ENCODE data around the gene KLHL22. TPM values are rescaled to one million over a fixed set of nuclear protein-coding genes. Genes with fewer than 3 reads are reported as not detected.

The KLHL22 gene
- total and polyA plus RNA-seq, 5 experiments from 2014 or later = 16.1 to 71.9 (median 25.4) TPM

DNA sequence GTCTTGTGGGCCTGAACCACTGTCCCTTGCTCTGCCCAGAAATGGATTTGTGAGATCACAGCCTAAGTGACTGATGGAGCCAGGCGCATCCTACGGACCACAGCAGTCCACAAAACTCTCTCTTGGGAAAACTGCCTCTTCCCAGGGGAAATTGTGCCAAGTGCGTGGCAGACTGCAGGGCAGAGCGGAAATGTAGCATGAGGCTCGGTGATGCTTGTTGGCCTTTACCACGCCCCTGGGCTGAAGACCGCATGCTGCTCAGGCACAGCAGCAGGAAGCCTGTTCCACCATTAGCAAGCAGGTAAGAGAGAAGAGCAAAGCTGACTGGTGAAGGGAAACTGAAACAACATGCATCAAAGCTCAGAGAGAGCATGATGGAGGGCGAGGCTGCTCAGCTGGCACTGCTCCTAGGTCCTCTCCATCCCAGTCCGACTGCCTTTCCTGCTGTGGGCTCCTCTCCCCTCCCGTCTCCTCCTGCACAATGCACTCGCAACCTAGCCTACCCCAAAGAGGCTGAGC, 31.4 kb downstream of the KLHL22 start:
- POLR2A ChIA-PET = interaction anchor here (0.6 to 3.9 kb wide), 31 partner anchors 8 to 239 kb away, joined by 3 to 96 read pairs (median 5); partner anchors contain the start of genes DGCR6L, KLHL22, MED15 and ZNF74

DNA sequence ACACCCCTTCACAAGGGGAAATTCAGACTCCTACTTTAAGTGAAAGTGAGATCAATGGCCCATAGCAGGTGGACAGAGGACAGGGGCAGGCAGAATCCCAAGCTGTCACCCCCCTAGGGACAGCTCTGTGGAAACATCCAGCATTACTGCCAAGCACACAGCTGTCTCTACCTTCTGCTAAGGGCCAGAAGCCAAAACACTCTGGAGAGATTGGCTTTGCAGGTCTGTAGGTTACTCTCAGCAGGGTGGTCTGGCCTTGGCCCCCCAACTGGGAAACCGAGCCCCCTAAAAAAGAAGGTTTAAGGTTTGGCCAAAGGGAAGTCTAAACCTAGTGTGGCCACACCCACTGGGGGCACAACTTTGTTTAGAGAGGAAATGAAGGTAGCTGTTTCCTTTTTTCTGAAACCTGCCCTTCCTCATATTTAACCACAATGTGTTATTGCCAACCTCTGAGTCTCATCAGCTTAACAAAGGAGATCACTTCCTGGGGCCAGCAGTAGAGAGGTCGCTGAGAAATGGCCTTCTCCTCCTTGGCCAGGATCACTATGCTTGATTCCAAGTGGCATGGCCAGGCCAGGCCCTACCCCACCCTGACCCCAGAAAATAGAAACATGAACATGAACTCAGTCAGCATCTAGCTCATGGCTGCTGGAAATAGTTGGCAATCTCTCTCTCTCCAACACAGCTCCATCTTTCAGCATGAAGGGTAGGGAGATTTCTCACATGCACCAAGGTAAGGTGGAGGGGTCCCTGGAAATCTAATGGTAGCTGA, 32.1 kb downstream of the KLHL22 start:
- peak overlapping the region; percentile 90 to 99 (median 99) for H3K27ac Mint-ChIP-seq
- POLR2A ChIA-PET = interaction anchor here (0.6 to 3.9 kb wide), 32 partner anchors 8 to 1272 kb away, joined by 3 to 96 read pairs (median 5); partner anchors contain the start of genes DGCR6L, KLHL22, MED15 and YPEL1
- H3K27me3 Mint-ChIP-seq = no peaks in the 10 kb centered on the region
- peak overlapping the region; percentile 37 to 84 (median 74) for H3K4me3 Mint-ChIP-seq
- peaks cover 32 to 78% (median 67%) of the 10 kb centered on the region in 4 donors for H3K4me1 Mint-ChIP-seq
- ATAC-seq (peak; percentile 66 to 72), DNase-seq (peak in 9 of 10 donors; percentile 10 to 76 (median 49))
- no peaks in the 10 kb centered on the region for H3K9me3 Mint-ChIP-seq
- H3K36me3 Mint-ChIP-seq = peaks cover 0 to 16% (median 13%) of the 10 kb centered on the region in 3 donors

More for the DNA sequence above, 31.4 kb downstream of the KLHL22 start:
- ATAC-seq = peak; percentile 88 to 90
- Mint-ChIP-seq H3K27ac (peak overlapping the region; percentile 90 to 99 (median 99)), H3K27me3 (no peaks in the 10 kb centered on the region), H3K36me3 (peaks cover 4 to 14% (median 9%) of the 10 kb centered on the region in 3 donors), H3K4me1 (peaks cover 34 to 79% (median 69%) of the 10 kb centered on the region in 4 donors), H3K4me3 (peak overlapping the region; percentile 37 to 84 (median 74)), H3K9me3 (no peaks in the 10 kb centered on the region)
- peak; percentile 28 to 86 (median 60) for DNase-seq

DNA sequence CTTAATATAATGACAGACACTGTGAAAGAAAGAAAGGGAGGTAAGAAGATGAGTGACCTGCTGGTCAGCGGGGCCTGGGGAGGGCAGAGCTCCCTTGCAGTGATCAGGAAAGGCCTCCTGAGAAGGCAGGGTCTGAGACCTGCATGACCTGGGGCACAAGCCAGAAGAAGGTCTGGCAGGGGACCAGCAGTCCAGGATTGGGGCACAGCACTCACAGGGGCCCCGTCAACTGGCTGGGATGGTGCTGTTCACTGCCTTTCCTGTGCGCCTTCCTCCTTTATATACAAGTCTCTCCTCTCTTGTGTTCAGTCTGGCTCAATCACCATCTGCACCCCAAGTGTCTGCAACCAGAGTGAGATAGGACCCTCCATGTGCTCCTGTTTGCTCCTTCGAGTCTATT, 35.7 kb downstream of the KLHL22 start:
- POLR2A ChIA-PET = interaction anchor here (0.9 to 1.3 kb wide), 3 partner anchors 47 to 241 kb away, joined by 3 to 4 read pairs (median 3); partner anchors contain the start of gene MED15

DNA sequence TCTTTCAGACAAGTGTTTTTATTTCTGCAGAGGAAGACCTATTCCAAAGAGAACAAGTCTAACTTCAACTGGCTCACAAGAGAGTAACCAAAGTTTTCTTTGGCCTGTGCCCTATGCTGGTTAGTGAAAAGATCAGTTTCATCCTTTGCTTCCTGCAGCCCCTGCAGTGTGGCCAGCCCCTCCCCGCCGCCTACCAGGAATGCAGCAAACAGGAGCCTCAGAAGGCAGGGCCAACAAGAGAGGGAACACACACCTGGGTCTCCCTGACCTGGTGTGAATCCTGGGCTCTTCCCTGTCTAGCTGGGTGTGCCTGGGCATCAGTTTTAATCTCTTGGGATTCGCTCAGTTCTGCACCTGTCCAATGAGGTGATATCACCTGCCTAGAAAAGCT, 36.4 kb downstream of the KLHL22 start:
- Mint-ChIP-seq H3K4me3 (no peak overlapping the region), H3K27me3 (no peaks in the 10 kb centered on the region), H3K9me3 (no peaks in the 10 kb centered on the region), H3K4me1 (peaks cover 32 to 68% (median 54%) of the 10 kb centered on the region in 4 donors), H3K36me3 (peaks cover 0 to 39% (median 18%) of the 10 kb centered on the region in 3 donors), H3K27ac (peak overlapping the region in 6 of 10 donors; percentile 23 to 87 (median 72))
- POLR2A ChIA-PET = interaction anchor here (0.9 to 1.3 kb wide), 3 partner anchors 48 to 242 kb away, joined by 3 to 4 read pairs (median 3); partner anchors contain the start of gene MED15
- ATAC-seq = no peak
- DNase-seq = no peak

More for the DNA sequence above, 35.7 kb downstream of the KLHL22 start:
- Mint-ChIP-seq H3K36me3 (peaks cover 0 to 36% (median 18%) of the 10 kb centered on the region in 3 donors), H3K27ac (peak overlapping the region in 5 of 10 donors; percentile 23 to 87 (median 65)), H3K4me3 (peak overlapping the region in 1 of 10 donors; percentile 30), H3K9me3 (no peaks in the 10 kb centered on the region), H3K27me3 (no peaks in the 10 kb centered on the region), H3K4me1 (peaks cover 35 to 75% (median 61%) of the 10 kb centered on the region in 4 donors)
- DNase-seq (peak in 1 of 10 donors; percentile 28), ATAC-seq (no peak)

DNA sequence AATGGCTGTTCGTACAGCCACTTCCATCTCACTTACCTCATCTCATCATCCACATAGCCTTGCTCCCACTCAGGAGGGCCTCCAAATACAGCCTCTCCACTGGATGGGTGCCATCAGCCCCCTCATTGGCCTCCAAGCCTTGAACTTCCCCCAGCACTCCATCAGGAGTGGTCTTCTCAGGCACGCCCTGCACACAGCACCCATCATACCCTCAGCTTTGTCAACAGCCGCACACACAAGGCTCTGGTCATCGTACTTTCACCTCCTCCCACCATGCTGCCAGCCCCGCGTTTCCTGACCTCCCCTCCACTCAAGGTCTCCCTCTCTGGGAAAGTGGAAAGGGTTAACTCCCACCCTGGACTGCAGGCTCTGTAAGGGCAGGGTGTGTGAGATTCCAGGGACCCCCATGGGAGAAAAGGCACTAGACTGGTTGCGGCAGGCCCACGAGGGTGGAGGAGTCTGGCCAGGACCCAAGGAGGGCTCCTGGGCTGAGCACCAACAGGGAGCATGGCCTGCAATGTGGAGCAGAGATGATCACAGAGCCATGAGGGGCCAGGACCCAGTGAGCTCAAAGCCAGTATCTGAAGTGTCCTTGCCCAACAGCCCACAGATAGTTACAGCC, 37.0 kb downstream of the KLHL22 start:
- Mint-ChIP-seq H3K9me3 (no peaks in the 10 kb centered on the region), H3K36me3 (peaks cover 0 to 39% (median 18%) of the 10 kb centered on the region in 3 donors), H3K27me3 (no peaks in the 10 kb centered on the region), H3K4me1 (peaks cover 27 to 63% (median 49%) of the 10 kb centered on the region in 4 donors), H3K4me3 (peak overlapping the region in 1 of 10 donors; percentile 41), H3K27ac (peak overlapping the region in 4 of 10 donors; percentile 53 to 81 (median 68))
- ATAC-seq = no peak
- POLR2A ChIA-PET = interaction anchor here (0.7 to 1.3 kb wide), 2 partner anchors 31 to 99 kb away, joined by 4 to 8 read pairs; no protein-coding TSS in a partner anchor
- no peak for DNase-seq

DNA sequence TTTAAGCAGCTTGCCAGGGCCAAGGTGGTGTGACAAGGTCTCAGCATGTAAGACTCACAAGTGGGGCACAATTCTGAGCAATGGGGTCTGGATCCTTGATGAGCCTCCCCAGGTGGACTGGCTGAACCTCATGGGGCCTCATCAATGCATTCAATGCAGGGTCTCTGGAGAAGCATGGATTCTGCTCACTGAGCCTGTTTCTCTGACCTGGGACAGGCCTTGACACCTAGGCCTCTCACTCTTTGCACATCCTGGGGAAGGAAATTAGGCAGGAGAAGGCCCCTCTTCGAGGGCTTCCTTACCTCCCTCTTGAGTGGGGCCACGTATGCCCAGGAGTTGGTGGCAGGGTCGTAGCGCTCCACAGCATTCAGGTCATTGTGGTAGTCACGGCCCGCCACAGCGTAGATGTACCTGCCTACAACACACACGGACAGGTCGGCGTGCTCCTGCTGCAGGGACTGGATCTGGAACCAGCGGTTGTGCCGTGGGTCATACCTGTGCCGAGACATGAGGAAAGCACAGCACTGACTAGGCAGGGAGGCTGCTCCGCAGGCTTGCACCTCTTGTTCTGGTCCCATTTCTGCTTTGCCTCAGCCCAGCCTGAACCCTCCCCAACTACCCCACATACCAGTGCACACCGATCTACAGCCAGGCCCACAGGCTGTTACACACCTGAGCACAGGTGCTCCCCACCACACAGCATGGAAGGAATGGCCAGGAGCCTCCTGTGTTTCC, 37.9 kb downstream of the KLHL22 start:
- Mint-ChIP-seq H3K4me1 (peaks cover 24 to 55% (median 40%) of the 10 kb centered on the region in 4 donors), H3K9me3 (no peaks in the 10 kb centered on the region), H3K4me3 (no peak overlapping the region), H3K27ac (peak overlapping the region in 4 of 10 donors; percentile 22 to 67 (median 44)), H3K27me3 (no peaks in the 10 kb centered on the region), H3K36me3 (peaks cover 0 to 42% (median 20%) of the 10 kb centered on the region in 3 donors)
- ATAC-seq = no peak
- DNase-seq = no peak
- POLR2A ChIA-PET = interaction anchor here (0.7 to 1.8 kb wide), 3 partner anchors 32 to 40 kb away, joined by 4 to 13 read pairs (median 8); no protein-coding TSS in a partner anchor

DNA sequence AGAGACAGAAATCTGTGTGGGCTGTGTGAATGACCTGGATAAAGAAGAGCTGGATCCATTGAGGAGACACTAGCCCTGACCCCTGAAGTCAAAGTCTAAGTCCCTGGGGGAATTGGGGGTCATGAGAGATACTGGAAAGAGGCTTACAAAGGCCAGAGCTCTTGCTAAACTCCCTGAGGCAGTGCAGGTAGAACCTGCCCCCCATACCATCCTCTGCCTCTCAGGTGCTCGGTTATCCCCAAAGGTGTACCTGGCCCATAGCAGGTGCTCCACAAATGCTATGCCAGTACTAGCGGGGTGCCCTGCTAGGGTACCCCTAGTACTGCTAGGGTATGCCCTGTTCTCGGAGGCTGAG, 38.9 kb downstream of the KLHL22 start:
- Mint-ChIP-seq H3K27ac (peak overlapping the region in 9 of 10 donors; percentile 21 to 90 (median 77)), H3K9me3 (no peaks in the 10 kb centered on the region), H3K36me3 (peaks cover 0 to 50% (median 20%) of the 10 kb centered on the region in 3 donors), H3K27me3 (no peaks in the 10 kb centered on the region), H3K4me3 (peak overlapping the region in 1 of 10 donors; percentile 30), H3K4me1 (peaks cover 22 to 47% (median 35%) of the 10 kb centered on the region in 4 donors)
- ATAC-seq = no peak
- POLR2A ChIA-PET = interaction anchor here (0.9 to 1.8 kb wide), 5 partner anchors 28 to 101 kb away, joined by 4 to 13 read pairs (median 4); no protein-coding TSS in a partner anchor
- DNase-seq = no peak

DNA sequence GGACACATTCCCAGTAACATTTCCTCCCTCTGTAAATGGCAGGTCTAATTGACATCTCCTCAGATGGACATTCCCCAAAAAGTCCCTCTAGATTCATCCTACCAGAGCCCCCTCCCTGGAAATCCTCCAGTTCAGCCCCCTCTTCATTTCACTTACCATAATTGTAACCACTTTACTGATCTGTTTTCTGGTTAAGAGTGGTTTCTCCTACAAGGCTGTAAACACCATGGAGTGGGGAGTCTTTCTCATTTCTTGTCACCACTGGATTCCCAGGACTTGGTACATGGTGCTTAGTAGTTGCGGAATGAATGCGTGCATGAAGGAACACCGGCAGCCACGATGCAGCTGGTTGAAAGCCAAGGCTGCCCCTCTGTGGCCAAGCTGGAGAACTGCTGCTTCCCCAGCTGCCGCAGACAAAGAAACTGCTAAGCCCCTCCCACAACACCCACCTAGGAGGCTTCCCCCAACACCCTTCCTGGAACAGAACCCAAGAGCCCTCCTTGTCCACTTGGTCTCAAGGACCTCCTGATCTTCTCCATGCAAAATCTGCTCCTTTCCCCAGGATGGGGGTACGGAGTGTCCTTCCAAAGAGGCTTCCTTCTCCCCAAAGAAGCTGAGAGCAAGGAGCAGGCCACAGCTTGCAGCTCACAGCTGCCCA, 39.4 kb downstream of the KLHL22 start:
- Mint-ChIP-seq H3K36me3 (peaks cover 0 to 55% (median 20%) of the 10 kb centered on the region in 3 donors), H3K27ac (peak overlapping the region; percentile 21 to 90 (median 74)), H3K9me3 (no peaks in the 10 kb centered on the region), H3K4me1 (peaks cover 22 to 44% (median 35%) of the 10 kb centered on the region in 4 donors), H3K4me3 (peak overlapping the region in 3 of 10 donors; percentile 30 to 51 (median 46)), H3K27me3 (no peaks in the 10 kb centered on the region)
- POLR2A ChIA-PET = interaction anchor here (0.9 to 1.8 kb wide), 5 partner anchors 27 to 101 kb away, joined by 4 to 13 read pairs (median 4); no protein-coding TSS in a partner anchor
- ATAC-seq = peak; percentile 98 to 100
- peak; percentile 65 to 88 (median 76) for DNase-seq

DNA sequence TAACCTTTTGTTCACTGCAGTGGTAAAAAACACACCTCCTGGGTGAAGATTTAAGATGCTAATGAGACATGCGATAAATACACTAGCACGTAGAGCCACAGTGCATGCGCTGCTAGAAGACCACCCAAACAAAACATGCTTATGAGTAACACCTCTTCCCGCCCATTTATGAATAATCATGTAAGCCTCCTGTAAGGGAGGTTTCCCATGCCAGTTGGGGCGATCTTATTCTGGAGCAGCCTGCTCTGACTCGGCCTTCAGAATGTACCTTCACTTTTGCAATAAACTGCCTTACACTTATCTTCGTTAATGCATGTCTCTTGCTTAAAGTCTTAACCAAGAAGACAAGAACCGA, 39.9 kb downstream of the KLHL22 start:
- Mint-ChIP-seq H3K4me3 (no peak overlapping the region), H3K4me1 (peaks cover 22 to 39% (median 30%) of the 10 kb centered on the region in 4 donors), H3K9me3 (no peaks in the 10 kb centered on the region), H3K27me3 (no peaks in the 10 kb centered on the region), H3K36me3 (peaks cover 0 to 53% (median 16%) of the 10 kb centered on the region in 3 donors), H3K27ac (peak overlapping the region in 2 of 10 donors; percentile 21 to 67)
- no peak for ATAC-seq
- POLR2A ChIA-PET = interaction anchor here (1.1 to 1.8 kb wide), 5 partner anchors 27 to 102 kb away, joined by 4 to 13 read pairs (median 5); no protein-coding TSS in a partner anchor
- DNase-seq = no peak

DNA sequence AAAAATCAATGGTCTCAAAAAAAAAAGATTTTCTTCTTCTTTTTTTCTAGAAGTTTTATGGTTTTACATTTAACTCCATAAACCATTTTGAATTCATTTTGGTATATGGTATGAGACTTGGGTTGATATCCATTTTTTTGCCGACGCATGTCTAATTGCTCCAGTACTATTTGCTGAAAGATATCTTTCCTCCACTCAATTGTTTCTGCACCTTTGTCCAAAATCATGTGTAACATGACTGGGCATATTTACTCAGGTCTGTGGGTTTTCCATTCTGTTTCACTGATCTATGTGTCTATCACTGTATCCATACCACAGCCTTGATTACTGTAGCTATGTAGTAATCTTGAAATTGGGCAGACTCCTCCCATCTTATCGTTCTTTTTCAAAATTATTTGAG, 42.4 kb downstream of the KLHL22 start:
- Mint-ChIP-seq H3K36me3 (peaks cover 0 to 44% (median 6%) of the 10 kb centered on the region in 3 donors), H3K27me3 (no peaks in the 10 kb centered on the region), H3K27ac (no peak overlapping the region), H3K4me3 (no peak overlapping the region), H3K4me1 (peaks cover 14 to 22% (median 16%) of the 10 kb centered on the region in 4 donors), H3K9me3 (no peaks in the 10 kb centered on the region)
- POLR2A ChIA-PET = interaction anchor here (1.5 kb wide), 1 partner anchor 11 kb away, joined by 8 read pairs; no protein-coding TSS in a partner anchor
- DNase-seq (no peak), ATAC-seq (no peak)

DNA sequence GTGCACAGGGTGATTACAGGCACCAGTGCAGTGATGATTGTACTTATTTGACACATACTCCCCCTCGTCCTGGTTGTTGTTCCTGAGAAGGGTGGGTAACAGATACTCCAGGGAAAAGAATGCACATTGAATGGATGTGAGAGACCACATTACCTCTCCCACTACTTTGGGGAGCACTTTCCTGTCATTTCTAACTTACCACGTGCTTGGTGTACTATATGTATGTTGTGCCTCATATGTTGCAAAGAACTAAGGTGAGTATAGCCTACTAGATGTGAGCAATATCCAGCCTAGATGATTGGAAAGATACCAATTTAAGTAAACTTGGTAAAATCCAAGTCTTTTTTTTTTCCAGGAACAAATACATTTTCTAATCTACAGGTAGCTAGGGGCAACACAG, 43.7 kb downstream of the KLHL22 start:
- POLR2A ChIA-PET = no interaction called here
- Mint-ChIP-seq H3K36me3 (peaks cover 0 to 43% (median 6%) of the 10 kb centered on the region in 3 donors), H3K4me3 (no peak overlapping the region), H3K27me3 (no peaks in the 10 kb centered on the region), H3K27ac (no peak overlapping the region), H3K9me3 (no peaks in the 10 kb centered on the region), H3K4me1 (peaks cover 14 to 18% (median 15%) of the 10 kb centered on the region in 4 donors)
- ATAC-seq (no peak), DNase-seq (no peak)

Data from naive thymus-derived CD8-positive, alpha-beta T cell (primary cell).